ENCODE data around the gene ANTXRL. TPM values are rescaled to one million over a fixed set of nuclear protein-coding genes. Genes with fewer than 3 reads are reported as not detected.
"Not testable (repeated sequence)": the region's sequence is repeated elsewhere in the genome, so short reads cannot be mapped to it uniquely, and the experiment has no call there.

Gene ANTXRL
- total RNA-seq, 2 experiments from 2014 or later: not detected

DNA sequence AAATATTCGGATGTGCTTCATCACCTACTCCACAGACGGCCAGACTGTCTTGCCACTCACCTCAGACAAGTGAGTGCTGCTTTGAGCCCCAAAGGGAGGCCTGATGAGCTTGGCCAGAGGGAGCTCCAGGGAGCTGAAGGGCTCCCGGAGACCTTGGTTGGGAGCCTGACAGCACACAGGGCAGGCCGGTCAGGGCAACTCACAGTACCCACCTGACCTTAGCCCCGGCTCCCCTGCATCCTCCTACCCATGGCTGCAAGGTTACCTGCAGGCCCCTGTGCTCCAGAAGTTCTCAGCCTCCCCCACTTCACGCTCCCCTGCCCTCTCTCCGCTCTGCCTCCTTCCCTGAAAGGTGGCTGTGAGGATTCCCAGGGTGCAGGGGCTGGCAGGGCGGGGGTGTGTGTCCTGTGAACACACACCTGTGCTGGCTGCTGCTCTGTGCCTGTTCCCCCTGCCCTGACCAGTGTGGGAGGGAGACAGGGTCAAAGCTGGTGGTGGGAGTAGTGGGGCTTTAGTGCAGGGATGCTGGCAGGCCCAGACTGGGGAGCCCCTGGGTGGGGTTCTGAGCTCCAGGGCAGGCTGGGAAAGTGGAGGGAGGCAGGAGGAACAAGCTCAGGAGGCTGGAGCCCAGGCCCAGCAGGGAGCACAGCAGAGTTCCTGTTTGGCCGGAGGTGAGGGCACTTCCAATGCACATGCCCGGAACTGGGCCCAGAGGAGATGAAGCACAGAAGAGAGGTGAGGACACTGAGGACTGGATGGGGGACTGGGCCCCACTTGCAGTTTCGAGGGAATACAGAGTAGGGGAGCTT lies 7.2 kb downstream of the ANTXRL start:
- peaks cover 10% of the 10 kb centered on the region for H3K27me3 Mint-ChIP-seq (ENCODE audit: low read depth)
- no peak overlapping the region for H3K27ac Mint-ChIP-seq
- DNase-seq: no peak

DNA sequence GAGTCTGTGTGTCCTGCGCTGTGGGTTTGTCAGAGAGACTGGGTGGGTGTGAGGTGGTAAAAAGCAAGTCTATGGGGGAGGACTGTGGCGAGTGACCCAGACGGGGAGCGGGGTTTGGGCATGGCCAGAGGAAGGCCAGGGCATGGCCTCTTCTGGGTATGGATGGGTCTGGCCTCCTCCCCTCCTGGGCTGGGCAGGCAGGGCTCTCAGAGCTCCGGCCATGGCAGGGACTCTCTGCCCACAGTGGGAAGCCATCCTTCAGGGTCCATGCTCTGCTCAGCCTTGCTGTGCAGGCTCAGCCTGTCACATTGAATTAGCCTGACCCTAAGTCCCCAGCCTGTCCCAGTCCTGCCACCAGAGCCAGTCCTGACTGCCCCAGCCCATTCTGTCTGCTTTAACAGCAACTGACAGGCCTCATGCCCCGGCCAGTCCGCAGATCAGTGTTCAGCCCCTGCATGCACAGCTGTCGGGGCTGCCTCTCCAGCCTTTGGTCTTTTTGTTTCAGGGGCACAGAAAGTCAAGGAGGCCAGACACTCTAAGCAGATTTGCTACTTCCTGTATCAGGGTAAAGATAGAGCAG lies 7.9 kb downstream of the ANTXRL start:
- no peak for DNase-seq
- ChIA-PET POLR2A (no interaction called here), CTCF (no interaction called here)
- peaks cover 5% of the 10 kb centered on the region for H3K27me3 Mint-ChIP-seq (ENCODE audit: low read depth)
- no peaks in the 10 kb centered on the region for H3K36me3 Mint-ChIP-seq (ENCODE audit: low read depth)
- ATAC-seq: no peak
- no peaks in the 10 kb centered on the region for H3K9me3 Mint-ChIP-seq (ENCODE audit: insufficient read depth)
- no peak overlapping the region for H3K4me3 Mint-ChIP-seq
- peaks cover 18% of the 10 kb centered on the region for H3K4me1 Mint-ChIP-seq (ENCODE audit: low read depth)
- no peak overlapping the region for H3K27ac Mint-ChIP-seq

More for the DNA sequence above, 7.2 kb downstream of the ANTXRL start:
- ATAC-seq: no peak
- peaks cover 12% of the 10 kb centered on the region for H3K4me1 Mint-ChIP-seq (ENCODE audit: low read depth)
- H3K4me3 Mint-ChIP-seq: no peak overlapping the region
- H3K9me3 Mint-ChIP-seq (ENCODE audit: insufficient read depth): no peaks in the 10 kb centered on the region
- ChIA-PET CTCF (no interaction called here), POLR2A (no interaction called here)
- no peaks in the 10 kb centered on the region for H3K36me3 Mint-ChIP-seq (ENCODE audit: low read depth)

DNA sequence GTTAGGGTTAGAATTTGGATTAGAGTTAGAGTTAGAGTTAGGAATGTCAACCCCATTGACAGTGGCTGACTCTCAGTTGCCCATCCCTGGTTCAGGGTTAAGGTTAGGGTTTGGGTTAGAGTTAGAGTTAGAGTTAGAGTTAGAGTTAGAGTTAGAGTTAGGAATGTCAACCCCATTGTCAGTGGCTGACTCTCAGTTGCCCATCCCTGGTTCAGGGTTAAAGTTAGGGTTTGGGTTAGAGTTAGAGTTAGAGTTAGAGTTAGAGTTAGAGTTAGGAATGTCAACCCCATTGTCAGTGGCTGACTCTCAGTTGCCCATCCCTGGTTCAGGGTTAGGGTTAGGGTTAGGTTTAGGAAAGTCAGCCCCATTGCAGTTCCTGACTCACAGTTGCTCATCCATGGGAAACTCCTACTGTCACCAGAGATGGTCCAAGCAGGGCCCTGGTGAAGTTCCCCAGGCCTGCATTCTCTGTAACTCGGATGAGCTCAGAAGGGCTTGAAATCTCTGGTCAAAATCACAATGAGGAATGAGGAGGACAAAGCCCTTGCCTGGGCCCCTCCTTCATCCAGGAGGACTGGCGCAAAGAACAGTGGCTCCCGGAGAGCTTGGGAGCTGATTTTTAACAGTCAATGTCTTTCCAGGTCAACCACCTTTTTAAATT lies 8.7 kb downstream of the ANTXRL start:
- DNase-seq; POLR2A ChIA-PET; ATAC-seq; H3K9me3 Mint-ChIP-seq (ENCODE audit: insufficient read depth); CTCF ChIA-PET; H3K4me3 Mint-ChIP-seq; H3K36me3 Mint-ChIP-seq (ENCODE audit: low read depth); H3K27me3 Mint-ChIP-seq (ENCODE audit: low read depth); H3K27ac Mint-ChIP-seq: not testable (repeated sequence)
- H3K4me1 Mint-ChIP-seq (ENCODE audit: low read depth): peaks cover 21% of the 10 kb centered on the region

DNA sequence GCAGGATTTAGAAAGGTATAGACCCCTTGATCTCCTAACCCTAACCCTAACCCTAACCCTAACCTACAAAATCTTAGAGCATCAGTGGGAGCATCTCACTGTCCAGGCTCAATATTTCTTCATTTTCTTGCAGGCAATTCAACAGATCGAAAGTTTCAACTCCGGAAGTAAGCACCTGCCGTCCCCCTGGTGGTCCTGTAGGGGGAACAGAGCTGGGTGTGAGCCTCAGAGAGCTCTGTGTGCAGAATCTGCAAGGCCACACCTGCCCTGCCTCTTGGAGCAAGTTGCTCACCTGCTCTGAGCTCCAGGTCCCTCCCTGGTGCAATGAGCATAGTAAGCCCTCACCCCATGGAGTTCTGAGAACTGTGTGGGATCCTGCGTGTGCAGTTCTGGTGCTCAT lies 9.3 kb downstream of the ANTXRL start:
- H3K4me3 Mint-ChIP-seq; POLR2A ChIA-PET; DNase-seq; ATAC-seq; H3K27me3 Mint-ChIP-seq (ENCODE audit: low read depth); H3K9me3 Mint-ChIP-seq (ENCODE audit: insufficient read depth); H3K36me3 Mint-ChIP-seq (ENCODE audit: low read depth); CTCF ChIA-PET; H3K27ac Mint-ChIP-seq: not testable (repeated sequence)
- H3K4me1 Mint-ChIP-seq (ENCODE audit: low read depth): peaks cover 24% of the 10 kb centered on the region

DNA sequence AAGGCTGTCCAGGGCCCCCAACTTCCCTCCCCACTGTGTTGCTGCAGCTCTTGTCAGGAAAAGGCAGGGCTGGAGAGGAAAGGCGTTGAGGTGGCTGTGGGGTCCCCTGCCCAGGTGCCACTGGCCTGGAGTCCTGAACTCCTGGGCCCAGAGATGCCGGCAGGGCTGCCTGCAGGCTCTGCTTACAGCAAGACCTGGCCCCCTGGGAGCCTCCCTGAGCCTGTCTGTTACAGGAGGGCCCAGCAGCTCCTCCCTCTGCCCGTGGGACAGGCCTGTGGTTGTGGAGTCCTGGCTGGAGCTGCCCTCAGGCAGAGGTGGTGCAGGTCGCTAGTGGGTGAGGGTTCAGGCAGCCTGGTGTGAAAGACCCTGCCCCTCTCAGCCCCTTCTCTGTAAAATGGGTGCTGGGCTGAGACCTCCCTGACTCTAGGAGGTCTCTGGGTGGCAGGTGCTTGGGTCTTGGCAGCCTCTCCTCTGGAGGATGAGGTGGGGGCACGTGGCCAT lies 9.9 kb downstream of the ANTXRL start:
- Mint-ChIP-seq H3K4me3 (no peak overlapping the region), H3K9me3 (ENCODE audit: insufficient read depth) (no peaks in the 10 kb centered on the region), H3K36me3 (ENCODE audit: low read depth) (no peaks in the 10 kb centered on the region), H3K4me1 (ENCODE audit: low read depth) (peaks cover 24% of the 10 kb centered on the region), H3K27me3 (ENCODE audit: low read depth) (peaks cover 2% of the 10 kb centered on the region), H3K27ac (no peak overlapping the region)
- ATAC-seq (no peak), DNase-seq (no peak)
- CTCF ChIA-PET: no interaction called here
- POLR2A ChIA-PET: no interaction called here

DNA sequence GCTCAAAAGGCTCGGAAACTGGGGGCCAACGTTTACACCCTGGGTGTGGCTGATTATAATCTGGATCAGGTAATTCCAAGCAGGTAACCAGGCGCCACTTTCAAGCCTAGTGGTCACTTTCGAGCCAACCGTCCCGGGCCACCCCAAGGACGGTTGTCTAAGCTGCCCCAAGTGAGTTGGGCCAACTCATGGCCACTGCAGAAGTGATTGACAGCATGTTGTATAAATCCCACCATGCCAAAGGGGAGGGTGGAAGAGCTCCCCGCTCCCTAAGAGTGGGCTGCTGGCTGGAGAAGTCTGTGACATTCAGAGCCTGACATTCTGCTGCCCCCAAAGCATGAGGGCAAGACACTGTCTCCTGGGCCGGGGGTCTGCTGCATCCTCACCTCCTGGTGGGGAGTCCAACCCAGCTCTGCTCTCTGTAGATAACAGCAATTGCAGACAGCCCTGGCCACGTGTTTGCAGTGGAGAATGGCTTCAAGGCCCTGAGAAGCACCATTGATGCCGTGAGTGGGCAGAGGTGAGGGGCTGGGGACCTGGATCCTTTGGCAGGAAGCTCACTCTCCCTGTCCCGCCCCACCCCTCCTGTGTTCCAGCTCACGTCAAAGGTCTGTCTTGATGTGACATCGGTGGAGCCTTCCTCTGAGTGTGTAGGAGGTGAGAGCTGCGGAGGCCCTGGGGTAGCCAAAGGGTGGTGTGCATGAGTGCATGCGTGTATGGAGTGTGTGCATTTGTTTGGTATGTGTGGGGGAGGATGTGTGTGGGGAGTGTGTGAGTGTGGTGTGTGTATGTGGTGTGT lies 10.8 kb downstream of the ANTXRL start:
- ATAC-seq (peak; percentile 76), DNase-seq (peak; percentile 44)
- POLR2A ChIA-PET: no interaction called here
- Mint-ChIP-seq H3K4me1 (ENCODE audit: low read depth) (peaks cover 24% of the 10 kb centered on the region), H3K36me3 (ENCODE audit: low read depth) (no peaks in the 10 kb centered on the region), H3K27ac (peak overlapping the region; percentile 72), H3K4me3 (peak overlapping the region; percentile 69), H3K27me3 (ENCODE audit: low read depth) (no peaks in the 10 kb centered on the region), H3K9me3 (ENCODE audit: insufficient read depth) (no peaks in the 10 kb centered on the region)
- CTCF ChIA-PET: no interaction called here

DNA sequence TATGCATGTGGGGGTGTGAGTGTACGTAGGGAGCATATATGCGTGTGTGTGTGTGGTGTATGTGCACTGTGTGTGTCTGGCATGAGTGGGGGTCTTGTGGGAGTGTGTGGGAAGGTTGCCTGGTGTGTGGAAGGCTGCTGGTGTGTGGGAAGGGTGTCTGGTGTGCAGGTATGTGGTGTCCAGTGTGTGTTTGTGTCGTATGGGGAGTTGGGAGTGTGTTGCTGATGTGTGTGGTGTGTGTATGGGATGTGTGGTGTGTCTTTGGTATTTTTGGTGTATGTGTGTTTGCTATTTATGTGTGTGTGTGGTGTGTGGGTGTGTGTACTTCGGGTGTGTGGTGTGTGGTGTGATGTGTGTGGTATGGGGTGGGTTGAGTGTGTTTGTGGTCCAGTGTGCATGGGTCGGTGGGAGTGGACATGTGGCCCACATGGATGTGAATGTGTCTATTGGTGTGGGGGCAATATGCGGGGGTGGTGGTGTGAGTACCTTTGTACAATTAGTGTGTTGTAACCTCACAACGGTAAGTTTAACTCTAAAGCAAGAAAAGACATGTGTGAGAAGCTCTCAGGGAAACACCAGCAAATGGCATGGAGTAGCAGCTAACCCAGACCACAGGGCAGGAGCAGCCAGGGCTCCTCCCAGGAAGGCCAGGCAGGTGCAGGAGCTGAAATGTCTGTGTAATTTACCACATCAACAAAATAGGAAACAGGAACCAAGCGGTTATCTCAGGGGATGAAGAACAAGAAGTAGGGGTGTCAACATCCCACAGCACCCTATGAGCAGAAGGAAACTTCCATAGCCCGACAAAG lies 11.9 kb downstream of the ANTXRL start:
- H3K27ac Mint-ChIP-seq: peak overlapping the region; percentile 5
- H3K27me3 Mint-ChIP-seq (ENCODE audit: low read depth): no peaks in the 10 kb centered on the region
- POLR2A ChIA-PET: no interaction called here
- H3K36me3 Mint-ChIP-seq (ENCODE audit: low read depth): no peaks in the 10 kb centered on the region
- DNase-seq (no peak), ATAC-seq (peak; percentile 33)
- peaks cover 24% of the 10 kb centered on the region for H3K4me1 Mint-ChIP-seq (ENCODE audit: low read depth)
- H3K9me3 Mint-ChIP-seq (ENCODE audit: insufficient read depth): no peaks in the 10 kb centered on the region
- CTCF ChIA-PET: interaction anchor here (1.2 kb wide), 1 partner anchor 60 kb away, joined by 3 read pairs; no protein-coding TSS in a partner anchor
- H3K4me3 Mint-ChIP-seq: no peak overlapping the region

DNA sequence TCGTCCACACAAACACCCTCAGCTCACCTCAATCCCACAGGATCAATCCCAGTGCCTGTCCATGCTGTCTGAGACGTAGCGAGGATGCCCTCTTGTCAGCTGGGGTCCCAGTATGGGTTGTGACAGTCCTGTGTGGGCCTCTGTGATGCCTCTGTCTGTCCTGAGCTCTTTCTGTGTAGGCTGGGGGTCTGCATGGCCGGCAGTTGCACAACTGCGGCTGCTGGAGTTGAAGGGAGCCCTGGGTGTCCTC lies 12.4 kb downstream of the ANTXRL start:
- CTCF ChIA-PET: interaction anchor here (1.2 kb wide), 1 partner anchor 61 kb away, joined by 3 read pairs; no protein-coding TSS in a partner anchor
- Mint-ChIP-seq H3K27me3 (ENCODE audit: low read depth) (no peaks in the 10 kb centered on the region), H3K36me3 (ENCODE audit: low read depth) (no peaks in the 10 kb centered on the region), H3K4me3 (no peak overlapping the region), H3K27ac (peak overlapping the region; percentile 31), H3K9me3 (ENCODE audit: insufficient read depth) (no peaks in the 10 kb centered on the region), H3K4me1 (ENCODE audit: low read depth) (peaks cover 24% of the 10 kb centered on the region)
- DNase-seq: no peak
- POLR2A ChIA-PET: no interaction called here
- ATAC-seq: no peak

DNA sequence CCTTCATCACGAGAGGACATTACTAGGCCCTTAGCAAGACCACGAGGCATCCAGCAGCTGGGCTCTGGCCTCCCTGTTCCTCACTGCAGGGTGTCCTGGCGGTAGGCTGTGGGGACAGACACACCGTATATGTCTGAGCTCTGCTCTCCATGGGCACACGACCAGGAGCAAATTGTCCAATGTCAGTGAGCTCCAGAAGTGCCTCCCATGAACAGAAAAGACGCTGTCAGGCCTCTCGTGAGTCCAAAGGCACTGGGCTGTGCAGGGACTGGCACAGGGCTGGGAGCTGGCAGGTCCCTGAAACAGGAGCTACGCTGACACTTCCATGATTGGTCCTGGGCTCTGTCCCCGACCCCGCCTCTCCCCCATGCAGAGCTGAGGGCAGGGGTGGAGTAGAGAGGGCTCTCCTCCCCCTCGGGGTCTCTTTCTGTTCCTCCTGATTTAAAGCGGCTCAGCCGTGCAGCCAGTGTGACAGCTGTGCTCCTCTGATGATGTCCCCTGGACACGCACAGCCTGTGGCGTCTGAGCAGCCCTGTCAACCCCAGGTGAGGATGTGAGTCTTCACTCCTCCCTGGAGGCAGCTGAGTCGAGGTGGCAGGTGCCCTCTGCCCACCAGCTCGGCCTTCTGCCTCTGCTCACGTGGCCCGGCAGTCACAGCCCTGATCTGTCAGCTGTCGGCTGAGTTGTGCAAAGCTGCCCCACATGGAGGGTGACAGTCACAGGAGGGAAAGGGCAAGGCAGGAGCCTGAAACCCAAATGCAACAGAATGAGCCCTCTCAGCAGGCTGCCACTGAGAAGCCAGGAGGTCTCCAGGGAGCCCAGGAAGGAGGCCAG lies 13.0 kb downstream of the ANTXRL start:
- POLR2A ChIA-PET: no interaction called here
- Mint-ChIP-seq H3K27me3 (ENCODE audit: low read depth) (no peaks in the 10 kb centered on the region), H3K36me3 (ENCODE audit: low read depth) (no peaks in the 10 kb centered on the region), H3K9me3 (ENCODE audit: insufficient read depth) (no peaks in the 10 kb centered on the region), H3K4me1 (ENCODE audit: low read depth) (peaks cover 24% of the 10 kb centered on the region), H3K4me3 (no peak overlapping the region), H3K27ac (peak overlapping the region; percentile 31)
- DNase-seq (no peak), ATAC-seq (no peak)
- CTCF ChIA-PET: interaction anchor here (1.2 kb wide), 1 partner anchor 61 kb away, joined by 3 read pairs; no protein-coding TSS in a partner anchor

DNA sequence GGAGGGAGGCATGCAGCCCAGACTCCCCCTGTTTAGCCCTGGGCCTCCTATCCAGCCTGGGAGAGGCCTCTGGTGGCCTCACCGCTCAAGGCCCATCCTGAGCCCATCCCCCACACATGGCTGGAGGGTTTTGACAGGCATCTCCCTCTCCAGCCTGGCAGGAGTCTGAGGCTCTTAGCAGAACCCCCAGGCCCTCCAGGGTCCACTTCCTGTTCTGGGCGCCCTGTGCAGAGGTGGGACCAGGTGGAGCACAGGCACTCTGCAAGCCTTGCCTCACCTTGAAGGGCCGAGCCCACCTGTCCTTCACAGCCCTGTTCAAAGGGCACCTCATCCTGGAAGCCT lies 13.5 kb downstream of the ANTXRL start:
- ATAC-seq; POLR2A ChIA-PET; H3K36me3 Mint-ChIP-seq (ENCODE audit: low read depth); H3K4me3 Mint-ChIP-seq; H3K27ac Mint-ChIP-seq; DNase-seq; H3K27me3 Mint-ChIP-seq (ENCODE audit: low read depth); H3K9me3 Mint-ChIP-seq (ENCODE audit: insufficient read depth): not testable (repeated sequence)
- CTCF ChIA-PET: interaction anchor here (1.2 kb wide), 1 partner anchor 62 kb away, joined by 3 read pairs; no protein-coding TSS in a partner anchor
- H3K4me1 Mint-ChIP-seq (ENCODE audit: low read depth): peaks cover 24% of the 10 kb centered on the region
